ENCODE results near the gene EIF1AX. TPM values are rescaled to one million over a fixed set of nuclear protein-coding genes. Genes with fewer than 3 reads are reported as not detected.

The EIF1AX gene
- polyA plus RNA-seq, 3 donors = 18.4 to 62.7 (median 58.5) TPM

DNA sequence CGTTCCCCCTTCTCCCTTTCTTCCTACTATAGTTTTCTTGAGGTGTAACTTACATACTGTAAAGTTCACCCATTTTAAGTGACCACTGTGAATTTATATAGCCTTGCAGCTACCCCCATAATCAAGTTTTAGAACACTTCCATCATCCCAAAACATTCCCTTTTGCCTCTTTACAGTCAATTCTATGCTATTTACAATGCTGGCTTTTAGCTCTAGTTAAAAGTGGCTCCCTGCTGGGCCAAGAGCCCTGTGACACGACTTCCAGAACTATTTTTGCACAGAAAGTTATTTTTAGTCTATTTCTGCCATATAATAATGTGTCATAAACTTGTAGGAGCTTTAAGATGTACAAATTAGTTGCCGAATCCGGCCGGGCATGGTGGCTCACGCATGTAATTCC lies 51.8 kb downstream of the EIF1AX start:
- intact Hi-C loops (cut with micrococcal nuclease) = no loop called here
- no peak overlapping the region for H3K4me3 Mint-ChIP-seq

GRCh38 chrX:20080277-20080676 lies 61.4 kb downstream of the EIF1AX start:
- no peak overlapping the region for H3K27ac Mint-ChIP-seq
- intact Hi-C loops (cut with micrococcal nuclease) = no loop called here
- no CpG with 5 or more reads among the region's 1 CpG for WGBS (ENCODE audit: insufficient coverage)

More for the DNA sequence above, 51.8 kb downstream of the EIF1AX start:
- H3K36me3 Mint-ChIP-seq = no peaks in the 10 kb centered on the region
- 100% methylated on average over 4 of the region's 6 CpGs for WGBS (ENCODE audit: insufficient coverage)
- H3K27me3 ChIP-seq (ENCODE audit: control insufficient read depth in 2 of 2, insufficient read depth in 2 of 2, low read length in 2 of 2) = peaks cover 0 to 16% of the 10 kb centered on the region in 2 donors
- peak overlapping the region in 1 of 7 donors; percentile 22 for H3K27ac Mint-ChIP-seq
- H3K4me1 ChIP-seq (ENCODE audit: control insufficient read depth in 1 of 2, insufficient read depth in 2 of 2, low read length in 2 of 2) = no peaks in the 10 kb centered on the region
- no peaks in the 10 kb centered on the region for H3K9me3 ChIP-seq (replicated peaks in 1 of 2; ENCODE audit: control insufficient read depth in 1 of 2, insufficient read depth in 1 of 2, low read length in 2 of 2)
- H3K9me3 Mint-ChIP-seq = peaks cover 0 to 3% (median 0%) of the 10 kb centered on the region in 7 donors
- H4K20me1 ChIP-seq (ENCODE audit: insufficient read depth, low read length) = no peaks in the 10 kb centered on the region
- DNase-seq = no peak
- peaks cover 0 to 30% (median 0%) of the 10 kb centered on the region in 3 donors for H3K27me3 Mint-ChIP-seq (ENCODE audit: low read depth in 3 of 3)
- no peaks in the 10 kb centered on the region for H3K36me3 ChIP-seq (replicated peaks in 1 of 2; ENCODE audit: control insufficient read depth in 1 of 2, insufficient read depth in 2 of 2, low read length in 2 of 2)
- no peak overlapping the region for H3K4me2 ChIP-seq (replicated peaks; ENCODE audit: extremely low read depth, low read length, poor library complexity, severe bottlenecking)
- H2AFZ ChIP-seq (ENCODE audit: insufficient read depth, low read depth, low read length, poor library complexity, severe bottlenecking) = no peak overlapping the region
- H3K4me3 ChIP-seq (replicated peaks in 1 of 3; ENCODE audit: low read depth in 2 of 3, low read length in 3 of 3) = no peak overlapping the region
- H3K27ac ChIP-seq (ENCODE audit: low read depth in 1 of 2, low read length in 2 of 2) = no peak overlapping the region
- H3K79me2 ChIP-seq (ENCODE audit: insufficient read depth, low read length) = no peaks in the 10 kb centered on the region
- no peak overlapping the region for H3K9ac ChIP-seq (ENCODE audit: insufficient read depth, low read length, poor library complexity, severe bottlenecking)
- TF ChIP-seq, protein P1, sequence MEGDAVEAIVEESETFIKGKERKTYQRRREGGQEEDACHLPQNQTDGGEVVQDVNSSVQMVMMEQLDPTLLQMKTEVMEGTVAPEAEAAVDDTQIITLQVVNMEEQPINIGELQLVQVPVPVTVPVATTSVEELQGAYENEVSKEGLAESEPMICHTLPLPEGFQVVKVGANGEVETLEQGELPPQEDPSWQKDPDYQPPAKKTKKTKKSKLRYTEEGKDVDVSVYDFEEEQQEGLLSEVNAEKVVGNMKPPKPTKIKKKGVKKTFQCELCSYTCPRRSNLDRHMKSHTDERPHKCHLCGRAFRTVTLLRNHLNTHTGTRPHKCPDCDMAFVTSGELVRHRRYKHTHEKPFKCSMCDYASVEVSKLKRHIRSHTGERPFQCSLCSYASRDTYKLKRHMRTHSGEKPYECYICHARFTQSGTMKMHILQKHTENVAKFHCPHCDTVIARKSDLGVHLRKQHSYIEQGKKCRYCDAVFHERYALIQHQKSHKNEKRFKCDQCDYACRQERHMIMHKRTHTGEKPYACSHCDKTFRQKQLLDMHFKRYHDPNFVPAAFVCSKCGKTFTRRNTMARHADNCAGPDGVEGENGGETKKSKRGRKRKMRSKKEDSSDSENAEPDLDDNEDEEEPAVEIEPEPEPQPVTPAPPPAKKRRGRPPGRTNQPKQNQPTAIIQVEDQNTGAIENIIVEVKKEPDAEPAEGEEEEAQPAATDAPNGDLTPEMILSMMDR (IDR thresholded peaks at IDR 0.05) = no peak
- no peaks in the 10 kb centered on the region for H3K4me1 Mint-ChIP-seq

More at GRCh38 chrX:20080277-20080676, 61.4 kb downstream of the EIF1AX start:
- H3K9me3 ChIP-seq (replicated peaks in 1 of 2; ENCODE audit: control insufficient read depth in 1 of 2, insufficient read depth in 1 of 2, low read length in 2 of 2) = no peaks in the 10 kb centered on the region
- H3K4me3 ChIP-seq (replicated peaks in 1 of 3; ENCODE audit: low read depth in 2 of 3, low read length in 3 of 3) = no peak overlapping the region
- Mint-ChIP-seq H3K27me3 (ENCODE audit: low read depth in 3 of 3) (peaks cover 0 to 11% (median 0%) of the 10 kb centered on the region in 3 donors), H3K4me3 (no peak overlapping the region), H3K4me1 (peaks cover 3% of the 10 kb centered on the region), H3K9me3 (peaks cover 0 to 2% (median 0%) of the 10 kb centered on the region in 7 donors), H3K36me3 (no peaks in the 10 kb centered on the region)
- no peaks in the 10 kb centered on the region for H3K36me3 ChIP-seq (replicated peaks in 1 of 2; ENCODE audit: control insufficient read depth in 1 of 2, insufficient read depth in 2 of 2, low read length in 2 of 2)
- no peak overlapping the region for H3K9ac ChIP-seq (ENCODE audit: insufficient read depth, low read length, poor library complexity, severe bottlenecking)
- peaks cover 0 to 21% of the 10 kb centered on the region in 2 donors for H3K27me3 ChIP-seq (ENCODE audit: control insufficient read depth in 2 of 2, insufficient read depth in 2 of 2, low read length in 2 of 2)
- H4K20me1 ChIP-seq (ENCODE audit: insufficient read depth, low read length) = no peaks in the 10 kb centered on the region
- no peak overlapping the region for H2AFZ ChIP-seq (ENCODE audit: insufficient read depth, low read depth, low read length, poor library complexity, severe bottlenecking)
- TF ChIP-seq, protein P1 (IDR thresholded peaks at IDR 0.05) = no peak
- no peak overlapping the region for H3K4me2 ChIP-seq (replicated peaks; ENCODE audit: extremely low read depth, low read length, poor library complexity, severe bottlenecking)
- H3K27ac ChIP-seq (ENCODE audit: low read depth in 1 of 2, low read length in 2 of 2) = no peak overlapping the region
- DNase-seq = no peak
- H3K79me2 ChIP-seq (ENCODE audit: insufficient read depth, low read length) = no peaks in the 10 kb centered on the region
- no peaks in the 10 kb centered on the region for H3K4me1 ChIP-seq (ENCODE audit: control insufficient read depth in 1 of 2, insufficient read depth in 2 of 2, low read length in 2 of 2)

Small RNA genes lying within 50 kb of the gene (small RNA-seq; reads per million reads assigned to genes)
- gene RF00493 (ENCODE audit: insufficient read length, low read depth) = 14.9 reads per million, percentile 83 among the genes with 10 or more reads in this experiment
- gene RF00494 (ENCODE audit: insufficient read length, low read depth) = not detected

Other genes starting within 250 kb of the EIF1AX start
- gene BCLAF3, start 150.8 kb downstream of the EIF1AX start, polyA plus RNA-seq = 1 to 10 TPM in 2 of 3 donors, under 1 TPM in 1; 0.87 to 4.0 (median 1.1) TPM
- gene MAP7D2, start 24.9 kb downstream of the EIF1AX start, polyA plus RNA-seq = under 1 TPM in 1 of 3 donors, not detected in 2; 0.45 TPM
- 10 to 100 TPM; 14.6 to 28.2 (median 21.6) TPM for gene RPS6KA3, start 125.1 kb upstream of the EIF1AX start, polyA plus RNA-seq